Aorta (tissue), 5 donors: ENCODE data around the gene IFITM5. TPM values are rescaled to one million over a fixed set of nuclear protein-coding genes. Genes with fewer than 3 reads are reported as not detected.
"Not testable (repeated sequence)": the region's sequence is repeated elsewhere in the genome, so short reads cannot be mapped to it uniquely, and the experiment has no call there.

ENCODE experiments used
- ATAC-seq: fragments of 200-7000 bp; cut with Tn5 transposase; one replicate; pipeline ENCODE4 v1.9.1; 2022; ENCODE audit warnings: moderate library complexity; ENCODE audit not compliant: low FRiP score
- DNase-seq, 2 donors: peaks; one replicate each; pipeline ENCODE4 v3.0.0-alpha.2; 2020
- H3K27ac ChIP-seq, 2 donors: one replicate each; pipeline ENCODE4 v1.5.1; 2013; ENCODE audit warnings: low read length in 2 of 2, mild to moderate bottlenecking in 2 of 2, moderate library complexity in 2 of 2, control low read depth in 1 of 2, inconsistent platforms in 1 of 2, low read depth in 1 of 2
- H3K27me3 ChIP-seq, 2 donors: one replicate each; pipeline ENCODE4 v1.6.1; 2013; ENCODE audit warnings: control low read depth in 1 of 2, low read length in 1 of 2, mild to moderate bottlenecking in 1 of 2, moderate library complexity in 1 of 2; ENCODE audit not compliant: insufficient read depth in 2 of 2, control insufficient read depth in 1 of 2
- H3K36me3 ChIP-seq, 2 donors: one replicate each; pipeline ENCODE4 v1.6.1; 2013; ENCODE audit warnings: control low read depth in 1 of 2, low read length in 1 of 2, mild to moderate bottlenecking in 1 of 2; ENCODE audit not compliant: insufficient read depth in 2 of 2, control insufficient read depth in 1 of 2
- H3K4me1 ChIP-seq, 2 donors: one replicate each; pipeline ENCODE4 v1.6.1; 2013; ENCODE audit warnings: low read length in 2 of 2, control low read depth in 1 of 2, mild to moderate bottlenecking in 1 of 2, moderate library complexity in 1 of 2; ENCODE audit not compliant: insufficient read depth in 2 of 2, control insufficient read depth in 1 of 2
- H3K4me3 ChIP-seq, 2 donors: one replicate each; pipeline ENCODE4 v1.5.1; 2013; ENCODE audit warnings: low read length in 2 of 2, control low read depth in 1 of 2, mild to moderate bottlenecking in 1 of 2
- H3K9me3 ChIP-seq: one replicate; pipeline ENCODE4 v1.6.1; 2013; ENCODE audit warnings: mild to moderate bottlenecking, low read length; ENCODE audit not compliant: control insufficient read depth
- WGBS, 2 donors: extraction: QIAGEN DNeasy Blood & Tissue Kit; methylation state at CpG; one replicate each; pipeline ENCODE4 v1.1.7; 2013; 5-methylcytosine and 5-hydroxymethylcytosine counted together
- intact Hi-C, 2 donors: fragments of 100-400 bp; cut with DNase I; formaldehyde crosslinking; loops; one replicate each; pipeline versions ENCODE4 v1.14.2 to v1.15.0; 2022
- polyA plus RNA-seq, 2 donors: library from polyadenylated mRNA; stranded (reverse); fragments of 200-250 nt; gene quantifications; one replicate each; pipeline ENCODE4 v1.2.3, GENCODE V29; 2013
- total RNA-seq, 2 donors: library from RNA; stranded (reverse); fragmentation: NEBNext Ultra II Directional; extraction: Animal tissue kit (Norgen Biotek cat#: 25700); gene quantifications; one replicate each; pipeline ENCODE4 v1.2.1, GENCODE V29; 2021
- donor health status: healthy with polysubstance abuse.
- donor health status: Bipolar disorder and iron deficiency.
- donor health status: DM: no; HTN: no; CAD: no.
- donor health status: DM: no; HTN: no; CAD: no.
- donor health status: DM: yes; HTN: yes; CAD: no.

IFITM5 gene
- total and polyA plus RNA-seq, 4 donors: not detected

GRCh38 chr11:329886-330253, 30.5 kb upstream of the IFITM5 start:
- Histone ChIP-seq H3K27me3 (no peaks in the 10 kb centered on the region), H3K36me3 (no peaks in the 10 kb centered on the region), H3K4me3 (no peak overlapping the region), H3K27ac (no peak overlapping the region), H3K9me3 (no peaks in the 10 kb centered on the region), H3K4me1 (no peaks in the 10 kb centered on the region)
- ATAC-seq (no peak), DNase-seq (peak in 1 of 2 donors; percentile 1)
- intact Hi-C loops: loop anchor here in 1 of 2 donors (2.0 kb wide), 1 partner anchor 21 kb away; no protein-coding TSS in a partner anchor
- 95 to 96% methylated on average over 2 of the region's 2 CpGs for WGBS, 2 donors

GRCh38 chr11:328516-329100, 29.3 kb upstream of the IFITM5 start:
- ATAC-seq, H3K9me3 ChIP-seq, H3K36me3 ChIP-seq, H3K27me3 ChIP-seq, H3K27ac ChIP-seq, H3K4me1 ChIP-seq, H3K4me3 ChIP-seq, intact Hi-C loops: not testable (repeated sequence)
- 92 to 94% methylated on average over 15 of the region's 15 CpGs for WGBS, 2 donors
- peak in 1 of 2 donors; percentile 28 for DNase-seq

DNA sequence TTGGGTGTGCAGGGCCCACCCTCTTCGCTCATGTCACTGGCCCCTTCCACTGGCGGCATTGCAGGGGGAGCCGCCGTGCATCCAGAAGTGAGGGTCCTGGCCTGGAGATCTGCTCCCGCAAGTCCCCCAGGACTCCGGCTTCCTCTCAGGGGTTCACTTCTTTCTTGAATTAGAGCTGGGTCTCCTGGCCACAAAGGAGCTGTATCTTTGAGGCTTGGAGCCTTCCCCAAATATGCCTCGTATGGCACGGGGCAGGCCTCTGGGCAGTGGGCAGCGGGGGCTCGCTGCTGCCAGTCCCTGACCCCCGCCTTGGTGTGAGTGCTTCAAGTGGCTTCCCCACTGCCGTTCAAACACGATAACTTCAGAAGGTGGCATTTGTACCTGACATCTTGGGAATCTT, 28.7 kb upstream of the IFITM5 start:
- ATAC-seq (no peak), DNase-seq (peak in 1 of 2 donors; percentile 46)
- no peaks in the 10 kb centered on the region for H3K9me3 ChIP-seq
- intact Hi-C loops: no loop called here
- no peaks in the 10 kb centered on the region for H3K4me1 ChIP-seq
- no peak overlapping the region for H3K4me3 ChIP-seq
- H3K36me3 ChIP-seq: no peaks in the 10 kb centered on the region
- no peak overlapping the region for H3K27ac ChIP-seq
- H3K27me3 ChIP-seq: no peaks in the 10 kb centered on the region
- WGBS, 2 donors: 97 to 99% methylated on average over 13 of the region's 13 CpGs

DNA sequence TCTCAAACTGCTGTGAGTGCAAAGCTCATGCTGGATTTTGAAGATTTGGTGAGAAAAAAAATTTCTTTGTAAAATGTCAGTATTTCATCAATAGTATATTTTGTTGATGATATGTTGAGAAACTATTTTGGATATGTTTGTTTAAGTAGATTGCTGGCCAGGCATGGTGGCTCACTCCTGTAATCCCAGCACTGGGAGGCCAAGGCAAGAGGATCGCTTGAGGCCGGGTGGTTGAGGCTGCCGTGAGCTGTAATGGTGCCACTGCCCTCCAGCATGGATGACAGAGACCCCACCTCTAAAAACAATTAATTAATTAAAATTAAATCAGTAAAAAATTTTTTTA, 28.2 kb upstream of the IFITM5 start:
- WGBS, 2 donors: 97% methylated on average over 3 of the region's 3 CpGs
- no peaks in the 10 kb centered on the region for H3K4me1 ChIP-seq
- H3K4me3 ChIP-seq: no peak overlapping the region

DNA sequence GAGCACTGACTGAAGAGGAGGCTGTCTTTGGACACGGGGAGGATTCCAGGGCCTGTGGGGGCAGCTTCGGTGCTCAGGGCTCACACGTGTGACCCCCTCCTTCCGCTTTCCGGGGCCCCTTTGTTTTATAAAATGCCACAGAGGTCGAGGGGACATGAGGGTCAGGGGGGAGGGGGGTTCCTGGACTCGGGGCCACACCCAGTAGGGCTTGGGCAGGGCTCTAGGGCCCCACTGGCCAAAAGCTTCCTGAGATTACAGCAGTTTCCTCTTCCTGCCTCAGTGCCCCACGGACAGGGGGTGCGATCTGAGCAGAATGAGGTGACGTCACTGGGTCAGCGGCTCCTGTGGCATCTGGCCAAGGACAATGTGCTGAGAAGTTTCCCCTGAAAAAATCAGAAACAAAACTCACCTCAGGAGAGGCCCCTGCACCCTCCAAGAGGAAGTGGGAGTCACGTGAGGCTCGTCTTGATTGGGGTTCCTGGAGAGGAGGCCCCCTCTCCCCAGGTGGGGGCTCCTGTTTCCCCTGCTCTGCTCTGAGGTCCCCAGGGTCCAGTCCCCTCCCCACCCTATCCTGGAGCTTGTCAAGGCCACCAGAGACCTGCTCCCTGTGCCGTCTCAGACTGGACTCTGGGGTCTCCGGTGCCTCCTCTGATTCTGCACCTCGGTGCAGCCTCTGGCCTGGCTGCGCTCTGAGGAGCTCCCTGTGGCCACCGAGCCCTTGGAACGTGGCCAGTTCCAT, 27.7 kb upstream of the IFITM5 start:
- DNase-seq: peak; percentile 91 to 92
- Histone ChIP-seq H3K27me3 (no peaks in the 10 kb centered on the region), H3K36me3 (no peaks in the 10 kb centered on the region), H3K4me3 (no peak overlapping the region), H3K27ac (no peak overlapping the region), H3K9me3 (no peaks in the 10 kb centered on the region), H3K4me1 (no peaks in the 10 kb centered on the region)
- ATAC-seq: peak; percentile 83
- 37 to 40% methylated on average over 19 of the region's 19 CpGs for WGBS, 2 donors
- intact Hi-C loops: no loop called here

More for the DNA sequence above, 28.2 kb upstream of the IFITM5 start:
- DNase-seq (no peak), ATAC-seq (no peak)
- H3K36me3 ChIP-seq: no peaks in the 10 kb centered on the region
- H3K27ac ChIP-seq: no peak overlapping the region
- intact Hi-C loops: no loop called here
- H3K9me3 ChIP-seq: no peaks in the 10 kb centered on the region
- no peaks in the 10 kb centered on the region for H3K27me3 ChIP-seq

DNA sequence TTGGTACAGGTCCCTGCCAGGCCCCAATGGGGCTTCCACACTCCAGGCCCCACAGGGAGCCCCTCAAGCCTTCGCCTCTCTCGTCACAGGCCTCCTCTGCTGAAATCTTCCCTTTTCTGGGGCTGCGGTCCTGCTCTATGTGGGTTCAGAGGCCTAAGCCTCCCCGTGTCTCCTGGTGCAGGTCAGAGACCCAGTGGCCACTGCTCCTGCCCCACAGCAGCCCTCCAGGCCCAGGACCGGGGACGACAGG, 27.2 kb upstream of the IFITM5 start:
- DNase-seq (no peak), ATAC-seq (peak; percentile 40)
- Histone ChIP-seq H3K27ac (no peak overlapping the region), H3K4me1 (no peaks in the 10 kb centered on the region), H3K36me3 (no peaks in the 10 kb centered on the region), H3K27me3 (no peaks in the 10 kb centered on the region), H3K9me3 (no peaks in the 10 kb centered on the region), H3K4me3 (no peak overlapping the region)
- intact Hi-C loops: no loop called here
- WGBS, 2 donors: 87 to 91% methylated on average over 6 of the region's 6 CpGs

GRCh38 chr11:325796-326591, 26.7 kb upstream of the IFITM5 start:
- WGBS, 2 donors: 89 to 93% methylated on average over 30 of the region's 30 CpGs
- H3K27ac ChIP-seq: no peak overlapping the region
- H3K36me3 ChIP-seq: no peaks in the 10 kb centered on the region
- no peaks in the 10 kb centered on the region for H3K9me3 ChIP-seq
- H3K4me1 ChIP-seq: no peaks in the 10 kb centered on the region
- DNase-seq (peak in 1 of 2 donors; percentile 70), ATAC-seq (peak; percentile 7)
- H3K27me3 ChIP-seq: no peaks in the 10 kb centered on the region
- H3K4me3 ChIP-seq: no peak overlapping the region
- intact Hi-C loops: no loop called here

DNA sequence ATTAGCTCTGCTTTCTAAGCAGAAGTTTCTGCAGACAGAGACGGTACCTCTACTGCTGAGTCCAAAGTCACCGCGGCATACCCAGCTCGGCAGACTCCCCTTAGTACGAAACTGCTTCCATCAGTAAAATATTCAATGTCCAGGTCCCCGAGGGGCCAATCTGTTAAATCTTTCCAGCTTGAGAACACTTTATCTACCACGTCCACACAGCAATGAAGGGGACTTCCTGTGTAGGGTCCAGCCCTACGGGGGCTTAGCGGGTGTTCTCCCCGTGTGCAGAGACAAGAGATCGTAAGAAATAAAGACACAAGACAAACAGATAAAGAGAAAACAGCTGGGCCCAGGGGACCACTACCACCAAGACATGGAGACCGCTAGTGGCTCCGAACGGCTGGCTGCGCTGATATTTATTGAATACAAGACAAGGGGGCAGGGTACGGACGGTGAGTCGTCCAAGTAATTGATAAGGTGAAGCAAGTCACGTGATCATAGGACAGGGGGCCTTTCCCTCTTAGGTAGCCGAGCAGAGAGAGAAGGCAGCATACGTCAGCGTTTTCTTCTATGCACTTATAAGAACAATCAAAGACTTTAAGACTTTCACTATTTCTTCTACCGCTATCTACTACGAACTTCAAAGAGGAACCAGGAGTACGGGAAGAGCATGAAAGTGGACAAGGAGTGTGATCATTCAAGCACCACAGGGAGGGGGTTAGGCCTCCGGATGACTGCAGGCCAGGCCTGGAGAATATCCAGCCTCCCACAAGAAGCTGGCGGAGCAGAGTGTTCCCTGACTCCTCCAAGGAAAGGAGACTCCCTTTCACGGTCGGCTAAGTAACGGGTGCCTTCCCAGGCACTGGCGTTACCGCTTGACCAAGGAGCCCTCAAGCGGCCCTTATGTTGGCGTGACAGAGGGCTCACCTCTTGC, 25.5 kb upstream of the IFITM5 start:
- DNase-seq: peak in 1 of 2 donors; percentile 77
- H3K9me3 ChIP-seq, H3K27me3 ChIP-seq, H3K27ac ChIP-seq, H3K4me1 ChIP-seq, H3K36me3 ChIP-seq, ATAC-seq, H3K4me3 ChIP-seq: not testable (repeated sequence)
- WGBS, 2 donors: 49 to 51% methylated on average over 25 to 30 of the region's 34 CpGs
- intact Hi-C loops: loop anchor here in 1 of 2 donors (5.0 kb wide), 1 partner anchor 32 kb away; no protein-coding TSS in a partner anchor
